Right atrium auricular region (tissue), 2 donors: ENCODE data around the gene C1QTNF6. TPM values are rescaled to one million over a fixed set of nuclear protein-coding genes. Genes with fewer than 3 reads are reported as not detected.

Experiments used
- DNase-seq: peaks from one replicate; pipeline ENCODE4 v3.0.0-alpha.2; 2019; ENCODE audit warnings: low spot score
- H3K27ac ChIP-seq, 2 donors: fragments of 200-600 bp; sonication (generic); 1 replicate in 1 of 2; 2 replicates in 1 of 2; pipeline ENCODE4 v1.5.1; 2016 to 2019
- H3K27me3 ChIP-seq, 2 donors: fragments of 200-600 bp; sonication (generic); one replicate each; pipeline versions ENCODE4 v1.5.1 to v1.6.0; 2017 to 2019
- H3K36me3 ChIP-seq: fragments of 200-600 bp; sonication (generic); one replicate; pipeline ENCODE4 v1.5.1; 2016
- H3K4me1 ChIP-seq, 2 donors: fragments of 200-600 bp; sonication (generic); one replicate each; pipeline versions ENCODE4 v1.5.1 to v1.6.0; 2017 to 2019
- H3K4me3 ChIP-seq, 2 donors: fragments of 200-600 bp; sonication (generic); 1 replicate in 1 of 2; 2 replicates in 1 of 2; pipeline ENCODE4 v1.5.1; 2017 to 2019; ENCODE audit warnings: mild to moderate bottlenecking in 1 of 2, moderate library complexity in 1 of 2
- H3K9me3 ChIP-seq, 2 donors: fragments of 200-600 bp; sonication (generic); one replicate each; pipeline ENCODE4 v1.5.1; 2019
- CTCF ChIP-seq, 2 donors: fragments of 200-600 bp; sonication (generic); IDR thresholded peaks; one replicate each; pipeline ENCODE4 v1.5.1; 2019; ENCODE audit warnings: antibody characterized with exemption in 2 of 2
- total RNA-seq, 2 donors: library from RNA; depleted of rRNA; stranded (reverse); fragments of >200 nt; gene quantifications; one replicate each; pipeline ENCODE4 v1.1.0, GENCODE V29; 2016

The C1QTNF6 gene
- total RNA-seq, 2 donors from 2014 or later: 1.6 to 2.2 TPM

GRCh38 chr22:37153901-37154300, 34.1 kb downstream of the C1QTNF6 start:
- no peak overlapping the region for H3K4me3 ChIP-seq
- TF ChIP-seq CTCF (IDR thresholded peaks at IDR 0.05): no peak
- no peaks in the 10 kb centered on the region for H3K4me1 ChIP-seq
- H3K36me3 ChIP-seq: no peaks in the 10 kb centered on the region
- no peak overlapping the region for H3K27ac ChIP-seq
- no peaks in the 10 kb centered on the region for H3K27me3 ChIP-seq
- no peak for DNase-seq
- peaks cover 0 to 6% of the 10 kb centered on the region in 2 donors for H3K9me3 ChIP-seq

GRCh38 chr22:37151401-37151800, 36.6 kb downstream of the C1QTNF6 start:
- Histone ChIP-seq H3K27me3 (no peaks in the 10 kb centered on the region), H3K36me3 (no peaks in the 10 kb centered on the region), H3K4me1 (no peaks in the 10 kb centered on the region), H3K27ac (no peak overlapping the region), H3K4me3 (no peak overlapping the region), H3K9me3 (peaks cover 0 to 6% of the 10 kb centered on the region in 2 donors)
- no peak for DNase-seq
- TF ChIP-seq CTCF (IDR thresholded peaks at IDR 0.05): no peak

GRCh38 chr22:37150701-37151100, 37.3 kb downstream of the C1QTNF6 start:
- Histone ChIP-seq H3K27me3 (no peaks in the 10 kb centered on the region), H3K4me3 (no peak overlapping the region), H3K4me1 (peaks cover 0 to under 1% of the 10 kb centered on the region in 2 donors), H3K36me3 (no peaks in the 10 kb centered on the region), H3K27ac (no peak overlapping the region), H3K9me3 (peaks cover 0 to 6% of the 10 kb centered on the region in 2 donors)
- no peak for DNase-seq
- TF ChIP-seq CTCF (IDR thresholded peaks at IDR 0.05): no peak

DNA sequence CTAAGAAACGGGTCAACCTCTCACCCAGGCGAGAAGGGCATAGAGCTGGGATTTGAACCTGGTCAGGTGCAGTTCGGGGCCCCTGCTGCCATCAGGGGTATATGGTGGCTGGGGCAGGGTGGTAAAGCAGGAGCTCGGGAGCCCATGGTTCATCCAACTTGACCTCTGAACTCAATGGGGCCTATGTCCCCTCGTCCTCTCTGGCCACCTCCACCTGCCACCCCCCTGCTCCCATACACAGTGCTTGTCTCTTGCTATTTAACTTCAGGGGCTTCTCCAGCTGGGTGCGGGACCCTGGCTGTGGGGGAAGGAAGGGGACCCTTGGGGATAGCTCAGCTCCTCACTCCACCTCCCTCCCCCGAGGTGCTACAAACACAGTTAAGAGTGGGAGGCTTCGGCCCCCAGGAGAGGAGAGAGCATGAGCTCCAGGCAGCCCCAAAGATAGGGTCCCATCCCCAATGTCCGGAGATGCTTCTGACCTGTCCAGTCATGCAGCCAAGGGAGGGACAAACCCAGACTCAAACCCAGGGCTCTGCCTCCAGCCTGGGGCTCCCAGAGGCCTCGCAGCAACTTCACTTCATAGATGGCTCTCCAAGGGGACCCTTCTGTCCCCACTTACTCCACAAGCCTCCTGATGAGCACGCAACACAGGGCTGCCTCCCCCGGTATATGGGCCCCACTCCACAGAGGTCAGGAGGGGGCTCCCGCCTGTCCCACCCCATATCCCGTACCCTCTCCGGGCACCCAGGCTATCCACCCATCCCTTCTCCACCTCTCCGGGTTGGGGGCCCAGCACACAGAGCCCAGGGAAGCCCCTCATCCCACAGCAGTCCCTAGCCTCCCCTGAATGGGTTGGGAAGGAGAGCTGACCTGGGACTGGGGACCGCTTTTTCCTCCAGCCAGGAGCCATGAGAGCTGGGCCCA, 39.0 kb downstream of the C1QTNF6 start:
- H3K4me1 ChIP-seq: peaks cover 0 to 9% of the 10 kb centered on the region in 2 donors
- H3K4me3 ChIP-seq: no peak overlapping the region
- no peak overlapping the region for H3K27ac ChIP-seq
- no peak for DNase-seq
- H3K27me3 ChIP-seq: no peaks in the 10 kb centered on the region
- H3K36me3 ChIP-seq: no peaks in the 10 kb centered on the region
- TF ChIP-seq CTCF (IDR thresholded peaks at IDR 0.05): no peak
- H3K9me3 ChIP-seq: peaks cover 0 to 6% of the 10 kb centered on the region in 2 donors

- Histone ChIP-seq H3K27ac (no peak overlapping the region), H3K4me3 (no peak overlapping the region), H3K27me3 (no peaks in the 10 kb centered on the region)
Measured at GRCh38 chr22:37148031-37148651, 39.9 kb downstream of the C1QTNF6 start.

More at GRCh38 chr22:37148031-37148651, 39.9 kb downstream of the C1QTNF6 start:
- Histone ChIP-seq H3K36me3 (no peaks in the 10 kb centered on the region), H3K4me1 (peaks cover 0 to 9% of the 10 kb centered on the region in 2 donors), H3K9me3 (peaks cover 0 to 6% of the 10 kb centered on the region in 2 donors)
- no peak for TF ChIP-seq CTCF (IDR thresholded peaks at IDR 0.05)
- no peak for DNase-seq
